H1 (cell line): ENCODE data around the gene BCL2L13. TPM values are rescaled to one million over a fixed set of nuclear protein-coding genes. Genes with fewer than 3 reads are reported as not detected.

Experiments
- CTCF ChIA-PET: fragments of 300-600 bp; sonication (Branson Sonifier 250); formaldehyde crosslinking; loops from one replicate; lab custom pipeline; 2021; ENCODE audit not compliant: partially characterized antibody; lab: Charles Lee
- POLR2A ChIA-PET: fragments of 300-600 bp; sonication (Branson Sonifier 250); formaldehyde crosslinking; loops from one replicate; lab custom pipeline; 2021; ENCODE audit warnings: inconsistent platforms; ENCODE audit not compliant: partially characterized antibody; lab: Charles Lee
- DNase-seq, 2 experiments: peaks; one replicate each; pipeline versions ENCODE4 v3.0.0 to v3.0.0-alpha.2; 2010 to 2022; ENCODE audit warnings: low spot score in 2 of 2, low read depth in 1 of 2, mixed read lengths in 1 of 2
- FAIRE-seq: peaks from 2 replicates; lab custom pipeline; 2011; peaks lifted over from hg19 to GRCh38; lab: Jason Lieb, UNC
- H2AFZ ChIP-seq: 2 replicates; pipeline ENCODE4 v1.8.1; 2012; ENCODE audit warnings: low read length, inconsistent platforms
- H2AK5ac ChIP-seq: 2 replicates; pipeline ENCODE4 v1.6.1; 2013; ENCODE audit warnings: low read depth, low read length
- H2BK120ac ChIP-seq: replicated peaks from 2 replicates; pipeline ENCODE3; 2013; ENCODE audit warnings: low read depth, low read length, inconsistent platforms
- H2BK12ac ChIP-seq: 2 replicates; pipeline ENCODE4 v1.6.1; 2013; ENCODE audit warnings: low read depth, low read length
- H2BK15ac ChIP-seq: 2 replicates; pipeline ENCODE4 v1.6.1; 2013; ENCODE audit warnings: low read length
- H2BK20ac ChIP-seq: 2 replicates; pipeline ENCODE4 v1.6.1; 2013; ENCODE audit warnings: low read length
- H2BK5ac ChIP-seq: 2 replicates; pipeline ENCODE4 v1.6.1; 2013; ENCODE audit warnings: low read depth, low read length
- H3K14ac ChIP-seq: 2 replicates; pipeline ENCODE4 v1.6.1; 2013; ENCODE audit warnings: inconsistent platforms; ENCODE audit not compliant: insufficient read length
- H3K18ac ChIP-seq: 2 replicates; pipeline ENCODE4 v1.6.1; 2013; ENCODE audit warnings: low read length; ENCODE audit errors: extremely low read depth
- H3K23ac ChIP-seq: 2 replicates; pipeline ENCODE4 v1.6.1; 2013; ENCODE audit warnings: inconsistent platforms; ENCODE audit not compliant: insufficient read length
- H3K23me2 ChIP-seq: 2 replicates; pipeline ENCODE4 v1.6.1; 2013; ENCODE audit warnings: low read depth, low read length
- H3K27ac ChIP-seq: 2 replicates; pipeline ENCODE4 v1.6.1; 2011; ENCODE audit warnings: low read depth, low read length, inconsistent platforms
- H3K27me3 ChIP-seq, 4 experiments: replicated peaks in 1 of 4; 1 replicate in 1 of 4; 2 replicates in 3 of 4; pipeline versions ENCODE4 v1.6.1 to v1.8.1; 2011 to 2013; ENCODE audit warnings: low read length in 3 of 4, mild to moderate bottlenecking in 3 of 4, inconsistent platforms in 2 of 4, mixed read lengths in 2 of 4, moderate library complexity in 1 of 4; ENCODE audit not compliant: control insufficient read depth in 3 of 4, insufficient read depth in 3 of 4; ENCODE audit errors: extremely low read depth in 1 of 4
- H3K36me3 ChIP-seq, 4 experiments: 2 replicates each; pipeline versions ENCODE4 v1.6.1 to v1.8.1; 2011 to 2013; ENCODE audit warnings: mild to moderate bottlenecking in 4 of 4, low read length in 3 of 4, moderate library complexity in 2 of 4, control low read depth in 1 of 4, inconsistent platforms in 1 of 4; ENCODE audit not compliant: insufficient read depth in 4 of 4, control insufficient read depth in 2 of 4
- H3K4ac ChIP-seq: replicated peaks from 2 replicates; pipeline ENCODE3; 2013; ENCODE audit warnings: low read length, low read depth, mixed read lengths, inconsistent platforms; ENCODE audit not compliant: insufficient read length
- H3K4me1 ChIP-seq, 4 experiments: replicated peaks in 1 of 4; 1 replicate in 1 of 4; 2 replicates in 3 of 4; pipeline versions ENCODE4 v1.6.1 to v1.8.1; 2011 to 2013; ENCODE audit warnings: low read length in 3 of 4, inconsistent platforms in 2 of 4, mixed read lengths in 1 of 4; ENCODE audit not compliant: insufficient read depth in 4 of 4, control insufficient read depth in 3 of 4
- H3K4me2 ChIP-seq, 2 experiments: 2 replicates each; pipeline versions ENCODE4 v1.6.1 to v1.8.1; 2011 to 2013; ENCODE audit warnings: low read depth in 2 of 2, low read length in 2 of 2, control low read depth in 1 of 2, inconsistent platforms in 1 of 2, mild to moderate bottlenecking in 1 of 2; ENCODE audit not compliant: insufficient read depth in 1 of 2
- H3K4me3 ChIP-seq, 4 experiments: fragments of 200-600, 300-600 bp in 1 of 4; sonication (generic), shearing (Covaris generic), sonication (Bioruptor Twin) in 1 of 4; 2 replicates each; pipeline versions ENCODE4 v1.5.1 to v1.8.1; 2011 to 2016; ENCODE audit warnings: low read length in 4 of 4, low read depth in 3 of 4, control low read depth in 2 of 4, inconsistent platforms in 2 of 4, mild to moderate bottlenecking in 2 of 4, mixed read lengths in 1 of 4, moderate library complexity in 1 of 4; ENCODE audit not compliant: insufficient read depth in 2 of 4; ENCODE audit errors: extremely low read depth in 1 of 4
- H3K56ac ChIP-seq: replicated peaks from 2 replicates; pipeline ENCODE3; 2013; ENCODE audit warnings: low read depth, mild to moderate bottlenecking, mixed read lengths, low read length, inconsistent platforms; ENCODE audit not compliant: insufficient read length
- H3K79me1 ChIP-seq: 2 replicates; pipeline ENCODE4 v1.6.1; 2013; ENCODE audit warnings: low read depth, low read length, control low read depth
- H3K79me2 ChIP-seq, 2 experiments: 2 replicates each; pipeline versions ENCODE4 v1.6.1 to v1.8.1; 2012 to 2013; ENCODE audit warnings: low read length in 2 of 2, mild to moderate bottlenecking in 2 of 2, inconsistent platforms in 1 of 2; ENCODE audit not compliant: insufficient read depth in 2 of 2, control insufficient read depth in 1 of 2
- H3K9ac ChIP-seq, 4 experiments: replicated peaks in 1 of 4; 1 replicate in 1 of 4; 2 replicates in 3 of 4; pipeline versions ENCODE4 v1.6.1 to v1.8.1; 2011 to 2013; ENCODE audit warnings: low read depth in 3 of 4, low read length in 3 of 4, control low read depth in 2 of 4, mild to moderate bottlenecking in 2 of 4, moderate library complexity in 2 of 4, inconsistent platforms in 1 of 4; ENCODE audit errors: extremely low read depth in 1 of 4
- H3K9me3 ChIP-seq, 2 experiments: 2 replicates each; pipeline versions ENCODE4 v1.6.1 to v1.8.1; 2012 to 2013; ENCODE audit warnings: mild to moderate bottlenecking in 2 of 2, moderate library complexity in 2 of 2, control low read depth in 1 of 2, inconsistent platforms in 1 of 2, low read depth in 1 of 2, low read length in 1 of 2, mixed read lengths in 1 of 2; ENCODE audit not compliant: insufficient read depth in 2 of 2
- H4K20me1 ChIP-seq, 2 experiments: replicated peaks in 1 of 2; 2 replicates each; pipeline versions ENCODE3 to v1.8.1; 2011 to 2013; ENCODE audit warnings: inconsistent platforms in 2 of 2, low read length in 2 of 2, mild to moderate bottlenecking in 1 of 2; ENCODE audit not compliant: insufficient read depth in 2 of 2, control insufficient read depth in 1 of 2
- H4K5ac ChIP-seq: 2 replicates; pipeline ENCODE4 v1.6.1; 2013; ENCODE audit warnings: low read length, low read depth, mixed read lengths, inconsistent platforms; ENCODE audit not compliant: insufficient read length
- H4K8ac ChIP-seq: 2 replicates; pipeline ENCODE4 v1.8.0; 2013; ENCODE audit warnings: mild to moderate bottlenecking, moderate library complexity, low read length, inconsistent platforms; ENCODE audit not compliant: insufficient read depth; ENCODE audit errors: extremely low read depth
- H4K91ac ChIP-seq: replicated peaks from 2 replicates; pipeline ENCODE3; 2013; ENCODE audit warnings: low read length, mixed read lengths, inconsistent platforms; ENCODE audit not compliant: insufficient read length
- CBX8 ChIP-seq: fragments of 300-800, 300-1000 bp; sonication (generic); IDR thresholded peaks from 2 replicates; pipeline ENCODE4 v1.7.1; 2016; ENCODE audit warnings: low read depth, low read length, borderline replicate concordance
- CHD1 ChIP-seq: IDR thresholded peaks from 2 replicates; pipeline ENCODE4 v1.6.1; 2012; ENCODE audit warnings: low read depth, low read length, improper control_type of control experiment
- CREB1 ChIP-seq: IDR thresholded peaks from 2 replicates; pipeline ENCODE4 v1.6.1; 2012; ENCODE audit warnings: inconsistent platforms
- EGR1 ChIP-seq: IDR thresholded peaks from 2 replicates; pipeline ENCODE4 v1.6.1; 2011; ENCODE audit warnings: low read depth, low read length, borderline replicate concordance
- JUND ChIP-seq: IDR thresholded peaks from 2 replicates; pipeline ENCODE4 v1.6.1; 2011; ENCODE audit warnings: mild to moderate bottlenecking, improper control_type of control experiment, low read length
- KDM1A ChIP-seq: fragments of 200-600, 300-600 bp; sonication (generic); IDR thresholded peaks from 2 replicates; pipeline ENCODE4 v1.7.1; 2016; ENCODE audit warnings: mild to moderate bottlenecking, low read length, borderline replicate concordance
- NANOG ChIP-seq: IDR thresholded peaks from 2 replicates; pipeline ENCODE4 v1.6.1; 2011; ENCODE audit warnings: low read length, low read depth, mild to moderate bottlenecking, inconsistent platforms; ENCODE audit not compliant: insufficient read depth, poor library complexity, severe bottlenecking
- RBBP5 ChIP-seq: IDR thresholded peaks from 2 replicates; pipeline ENCODE4 v1.7.1; 2012; ENCODE audit warnings: low read depth, mild to moderate bottlenecking, inconsistent platforms, low read length, moderate library complexity, borderline replicate concordance
- RFX5 ChIP-seq: IDR thresholded peaks from 2 replicates; pipeline ENCODE4 v1.6.1; 2011; ENCODE audit warnings: low read depth, low read length, improper control_type of control experiment, borderline replicate concordance
- SP1 ChIP-seq: IDR thresholded peaks from 2 replicates; pipeline ENCODE4 v1.6.1; 2011; ENCODE audit warnings: low read depth, low read length
- TCF12 ChIP-seq: IDR thresholded peaks from 2 replicates; pipeline ENCODE4 v1.6.1; 2011; ENCODE audit warnings: low read depth, mild to moderate bottlenecking, low read length
- WGBS, 2 experiments: shearing (Covaris generic) in 1 of 2; methylation state at CpG; one replicate each; pipeline versions ENCODE4 v1.1.6 to v1.1.7; 2013 to 2015; ENCODE audit warnings: low lambda C conversion rate in 2 of 2, mixed read lengths in 2 of 2, inconsistent platforms in 1 of 2, low coverage in 1 of 2, missing lambda C conversion rate in 1 of 2; ENCODE audit not compliant: insufficient replicate concordance in 2 of 2, insufficient coverage in 1 of 2, insufficient read length in 1 of 2; ENCODE audit errors: extremely low coverage in 1 of 2, missing lambda C conversion rate in 1 of 2; 5-methylcytosine and 5-hydroxymethylcytosine counted together
- polyA plus RNA-seq, 7 experiments: library from polyadenylated mRNA; depleted of rRNA in 3 of 7; stranded (reverse) in 5 of 7; unstranded in 2 of 7; fragments of >200 nt in 5 of 7; fragments of 200-250 nt in 2 of 7; gene quantifications; 1 replicate in 5 of 7; 2 replicates in 1 of 7; 4 replicates in 1 of 7; pipeline versions ENCODE4 v1.2.1 to v1.2.3, GENCODE V29; 2011 to 2013; ENCODE audit warnings: missing spikeins in 2 of 7, mixed read lengths in 2 of 7
- total RNA-seq: library from RNA; stranded (reverse); fragmentation: NEBNext Ultra II Directional; extraction: Animal tissue kit (Norgen Biotek cat#: 25700); gene quantifications from 2 replicates; pipeline ENCODE4 v1.2.1, GENCODE V29; 2021
- TF ChIP-seq, protein P1 (sequence below): IDR thresholded peaks from 2 replicates; pipeline ENCODE4 v1.6.1; 2011; ENCODE audit warnings: low read depth, mild to moderate bottlenecking, low read length; ENCODE audit not compliant: insufficient read depth

Gene BCL2L13
- total and polyA plus RNA-seq, 2 of the 8 experiments (the other 6 are each of a cell fraction or from before 2014, with no cell fraction given), result 20.7 to 35.0 TPM

DNA sequence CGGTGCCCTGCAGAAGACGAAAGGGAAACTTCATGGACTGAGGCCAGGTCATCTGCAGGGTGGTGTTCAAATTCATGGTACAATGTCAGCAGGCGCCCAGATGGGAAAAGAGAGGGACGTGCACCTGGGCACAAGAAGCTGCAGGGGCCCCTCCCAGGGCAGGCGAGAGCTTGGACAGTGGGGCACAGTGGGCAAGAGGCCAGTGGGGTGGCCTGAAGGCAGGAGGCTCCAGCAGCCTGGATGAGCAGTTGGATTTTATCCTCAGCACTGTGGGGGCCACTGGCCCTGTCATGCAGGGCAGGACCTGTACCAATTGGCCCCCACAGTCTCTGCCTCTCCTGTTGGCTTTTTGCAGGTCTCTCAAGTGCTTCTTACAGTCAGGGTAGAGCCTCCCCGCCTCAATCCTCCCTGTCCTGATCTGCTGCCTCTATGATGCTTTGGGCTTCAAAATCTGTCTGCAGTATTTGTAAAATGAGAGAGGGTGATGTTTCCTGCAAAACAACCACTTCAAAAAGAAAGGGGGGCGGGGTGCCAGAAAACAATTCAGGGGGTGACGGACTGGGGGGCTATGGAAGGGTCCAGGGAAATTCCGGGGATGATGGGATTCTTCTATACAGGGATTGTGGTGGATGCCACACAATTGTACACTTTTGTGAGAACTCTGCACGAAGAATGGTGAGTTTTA lies 137.4 kb downstream of the BCL2L13 start:
- Histone ChIP-seq H3K4me3 (no peak overlapping the region), H3K23me2 (peaks cover 11% of the 10 kb centered on the region), H3K56ac (no peak overlapping the region), H3K23ac (no peak overlapping the region), H3K4me2 (no peak overlapping the region), H2AK5ac (no peak overlapping the region), H3K9me3 (no peaks in the 10 kb centered on the region), H3K18ac (no peak overlapping the region), H2BK120ac (no peak overlapping the region), H3K9ac (no peak overlapping the region), H3K4ac (no peak overlapping the region), H2BK12ac (no peak overlapping the region), H2BK15ac (no peak overlapping the region), H4K91ac (no peak overlapping the region), H3K27ac (no peak overlapping the region), H3K36me3 (no peaks in the 10 kb centered on the region), H3K79me1 (peaks cover 7% of the 10 kb centered on the region; the same call in 1 of the 2 replicates), H3K14ac (no peak overlapping the region), H2AFZ (no peak overlapping the region), H3K27me3 (no peaks in the 10 kb centered on the region), H3K79me2 (peaks cover 0 to 21% of the 10 kb centered on the region in 2 experiments; a peak in 1 of 4 replicates), H2BK5ac (no peak overlapping the region), H4K5ac (no peak overlapping the region), H3K4me1 (peaks cover 0 to 25% (median 21%) of the 10 kb centered on the region in 4 experiments; a peak in 6 of 7 replicates), H4K8ac (no peak overlapping the region), H2BK20ac (no peak overlapping the region), H4K20me1 (peaks cover 2 to 4% of the 10 kb centered on the region in 2 experiments)
- WGBS, 2 experiments, result 86% methylated on average over 10 of the region's 10 CpGs; no CpG with 5 or more reads in 1 of the 2 experiments
- FAIRE-seq (no peak), DNase-seq (no peak)
- POLR2A ChIA-PET, result no interaction called here
- TF ChIP-seq, protein P1, sequence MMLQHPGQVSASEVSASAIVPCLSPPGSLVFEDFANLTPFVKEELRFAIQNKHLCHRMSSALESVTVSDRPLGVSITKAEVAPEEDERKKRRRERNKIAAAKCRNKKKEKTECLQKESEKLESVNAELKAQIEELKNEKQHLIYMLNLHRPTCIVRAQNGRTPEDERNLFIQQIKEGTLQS, result no peak
- TF ChIP-seq JUND (no peak), NANOG (no peak), CREB1 (no peak), KDM1A (no peak), CBX8 (no peak), RBBP5 (no peak), CHD1 (no peak), TCF12 (no peak), EGR1 (no peak), SP1 (no peak), RFX5 (no peak)
- CTCF ChIA-PET, result interaction anchor here (1.7 to 6.5 kb wide), 4 partner anchors 10 to 34 kb away, joined by 3 to 54 read pairs (median 52); no protein-coding TSS in a partner anchor
